Endodermal cell (in vitro differentiated cells): ENCODE measurements around the gene SGF29. TPM values are rescaled to one million over a fixed set of nuclear protein-coding genes. Genes with fewer than 3 reads are reported as not detected.

ENCODE experiments used
- DNase-seq: peaks from one replicate; pipeline ENCODE4 v3.0.0-alpha.2; 2017
- H3K27ac ChIP-seq: 2 replicates; pipeline ENCODE4 v1.5.1; 2013; ENCODE audit warnings: mild to moderate bottlenecking, low read depth, low read length, moderate library complexity
- H3K27me3 ChIP-seq: 2 replicates; pipeline ENCODE4 v1.6.1; 2013; ENCODE audit warnings: mild to moderate bottlenecking, low read length, moderate library complexity; ENCODE audit not compliant: insufficient read depth, control insufficient read depth, poor library complexity, severe bottlenecking
- H3K36me3 ChIP-seq: 2 replicates; pipeline ENCODE4 v1.7.0; 2013; ENCODE audit warnings: mild to moderate bottlenecking, low read length, moderate library complexity; ENCODE audit not compliant: control insufficient read depth, insufficient read depth
- H3K4me1 ChIP-seq: one replicate; pipeline ENCODE4 v1.7.0; 2013; ENCODE audit warnings: low read length; ENCODE audit not compliant: control insufficient read depth, insufficient read depth
- H3K4me3 ChIP-seq: 2 replicates; pipeline ENCODE4 v1.5.1; 2013; ENCODE audit warnings: mild to moderate bottlenecking, low read length, moderate library complexity
- H3K9ac ChIP-seq: 2 replicates; pipeline ENCODE4 v1.6.1; 2013; ENCODE audit warnings: mild to moderate bottlenecking, low read length, moderate library complexity; ENCODE audit not compliant: poor library complexity, severe bottlenecking; ENCODE audit errors: extremely low read depth
- H3K9me3 ChIP-seq: 2 replicates; pipeline ENCODE4 v1.6.1; 2013; ENCODE audit warnings: mild to moderate bottlenecking, low read length, moderate library complexity; ENCODE audit not compliant: control insufficient read depth
- H3K27ac Mint-ChIP-seq: 2 replicates; pipeline ENCODE4 v1.8.0; 2020; ENCODE audit warnings: mixed read lengths
- H3K27me3 Mint-ChIP-seq: 2 replicates; pipeline ENCODE4 v1.8.0; 2021; ENCODE audit warnings: mild to moderate bottlenecking, mixed read lengths; ENCODE audit not compliant: insufficient read depth
- H3K36me3 Mint-ChIP-seq: 2 replicates; pipeline ENCODE4 v1.8.0; 2020; ENCODE audit warnings: low read depth, mixed read lengths
- H3K4me1 Mint-ChIP-seq: 2 replicates; pipeline ENCODE4 v1.8.0; 2020; ENCODE audit warnings: mixed read lengths
- H3K4me3 Mint-ChIP-seq: 2 replicates; pipeline ENCODE4 v1.8.0; 2020; ENCODE audit warnings: mild to moderate bottlenecking, moderate library complexity, mixed read lengths
- H3K9me3 Mint-ChIP-seq: 2 replicates; pipeline ENCODE4 v1.8.0; 2020; ENCODE audit warnings: mild to moderate bottlenecking, mixed read lengths
- CTCF ChIP-seq: fragments of 200-600 bp; sonication (generic); conservative IDR thresholded peaks from 2 replicates; pipeline ENCODE4 v1.5.0; 2021; ENCODE audit warnings: antibody characterized with exemption, mild to moderate bottlenecking
- WGBS, 2 experiments: methylation state at CpG; one replicate each; pipeline versions ENCODE4 v1.1.5 to v1.1.7; 2013; ENCODE audit warnings: missing lambda C conversion rate in 2 of 2, mixed read lengths in 1 of 2; ENCODE audit not compliant: insufficient coverage in 1 of 2, insufficient read length in 1 of 2; 5-methylcytosine and 5-hydroxymethylcytosine counted together
- total RNA-seq, 2 donors: library from RNA; stranded (reverse); fragmentation: NEBNext Ultra II Directional in 1 of 2; extraction: Animal tissue kit (Norgen Biotek cat#: 25700) in 1 of 2; gene quantifications; 2 replicates in 1 of 2; 3 replicates in 1 of 2; pipeline ENCODE4 v1.2.1, GENCODE V29; 2021

Gene SGF29
- total RNA-seq, 2 donors from 2014 or later = 16.5 to 18.9 TPM

DNA sequence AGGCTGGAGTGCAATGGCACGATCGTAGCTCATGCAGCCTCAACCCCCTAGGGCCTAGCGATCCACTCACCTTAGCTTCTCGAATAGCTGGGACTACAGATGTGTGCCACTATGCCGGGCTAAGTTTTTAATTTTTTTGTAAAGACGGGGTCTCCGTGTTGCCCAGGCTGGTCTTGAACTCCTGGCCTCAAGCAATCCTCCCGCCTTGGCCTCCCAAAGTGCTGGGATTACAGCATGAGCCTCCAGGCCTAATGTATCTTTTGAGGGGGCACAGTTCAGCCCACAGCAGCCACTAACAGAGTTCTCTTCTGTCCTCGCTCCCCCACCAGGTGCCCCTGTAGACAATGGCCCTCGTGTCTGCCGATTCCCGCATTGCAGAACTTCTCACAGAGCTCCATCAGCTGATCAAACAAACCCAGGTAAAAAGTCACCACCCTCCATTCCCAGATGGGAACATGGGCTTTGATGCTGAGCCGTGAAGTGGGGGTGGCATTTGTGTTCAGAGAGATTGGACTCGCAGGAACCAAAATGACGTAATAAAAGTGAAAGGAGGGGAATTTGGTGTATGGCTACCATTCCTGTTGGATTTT lies 27.1 kb downstream of the SGF29 start:
- no peak for DNase-seq
- Histone ChIP-seq H3K9ac (no peak overlapping the region), H3K27me3 (no peaks in the 10 kb centered on the region), H3K27ac (no peak overlapping the region), H3K4me1 (no peaks in the 10 kb centered on the region), H3K9me3 (no peaks in the 10 kb centered on the region), H3K4me3 (no peak overlapping the region), H3K36me3 (peaks cover 13% of the 10 kb centered on the region)
- 93 to 99% methylated on average over 8 to 15 of the region's 15 CpGs for WGBS, 2 experiments
- H3K4me3 Mint-ChIP-seq = no peak overlapping the region
- no peaks in the 10 kb centered on the region for H3K9me3 Mint-ChIP-seq
- peaks cover 30% of the 10 kb centered on the region for H3K36me3 Mint-ChIP-seq
- TF ChIP-seq CTCF = no peak
- no peaks in the 10 kb centered on the region for H3K4me1 Mint-ChIP-seq
- no peaks in the 10 kb centered on the region for H3K27me3 Mint-ChIP-seq
- no peak overlapping the region for H3K27ac Mint-ChIP-seq

DNA sequence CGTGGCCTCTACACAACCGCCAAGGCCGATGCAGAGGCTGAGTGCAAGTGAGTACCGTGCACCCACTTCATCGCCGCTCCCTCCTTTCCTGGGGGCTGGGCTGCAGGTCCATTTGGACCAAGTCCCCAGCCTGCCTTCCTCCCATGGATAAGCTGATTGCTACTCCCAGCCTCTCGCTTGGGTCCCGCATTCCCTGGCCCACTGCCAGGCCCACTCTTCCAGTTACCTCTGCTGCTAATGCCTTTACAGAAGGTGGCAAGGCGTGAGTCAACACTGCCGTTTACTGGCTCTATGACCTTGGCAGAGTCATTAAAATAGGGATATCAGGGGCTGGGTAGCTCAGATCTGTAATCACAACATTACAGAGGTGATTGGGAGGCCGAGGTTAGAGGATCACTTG lies 32.0 kb downstream of the SGF29 start:
- H3K27ac ChIP-seq = no peak overlapping the region
- no peak overlapping the region for H3K4me3 Mint-ChIP-seq
- no peaks in the 10 kb centered on the region for H3K27me3 ChIP-seq
- H3K4me1 Mint-ChIP-seq = no peaks in the 10 kb centered on the region
- TF ChIP-seq CTCF = no peak
- no peak overlapping the region for H3K27ac Mint-ChIP-seq
- no peaks in the 10 kb centered on the region for H3K9me3 ChIP-seq
- H3K9ac ChIP-seq = no peak overlapping the region
- H3K9me3 Mint-ChIP-seq = no peaks in the 10 kb centered on the region
- H3K4me1 ChIP-seq = no peaks in the 10 kb centered on the region
- peaks cover 55% of the 10 kb centered on the region for H3K36me3 Mint-ChIP-seq
- DNase-seq = no peak
- H3K27me3 Mint-ChIP-seq = no peaks in the 10 kb centered on the region
- 96 to 97% methylated on average over 7 to 11 of the region's 11 CpGs for WGBS, 2 experiments
- peaks cover 20% of the 10 kb centered on the region for H3K36me3 ChIP-seq
- no peak overlapping the region for H3K4me3 ChIP-seq

GRCh38 chr16:28586466-28586865 lies 32.7 kb downstream of the SGF29 start:
- Histone ChIP-seq H3K4me1 (no peaks in the 10 kb centered on the region), H3K27me3 (no peaks in the 10 kb centered on the region), H3K9ac (no peak overlapping the region), H3K4me3 (no peak overlapping the region), H3K36me3 (peaks cover 20% of the 10 kb centered on the region), H3K9me3 (no peaks in the 10 kb centered on the region), H3K27ac (no peak overlapping the region)
- no peaks in the 10 kb centered on the region for H3K9me3 Mint-ChIP-seq
- no peaks in the 10 kb centered on the region for H3K27me3 Mint-ChIP-seq
- no peak for TF ChIP-seq CTCF
- H3K36me3 Mint-ChIP-seq = peaks cover 53% of the 10 kb centered on the region
- DNase-seq = no peak
- H3K27ac Mint-ChIP-seq = no peak overlapping the region
- no peak overlapping the region for H3K4me3 Mint-ChIP-seq
- WGBS, 2 experiments = 94 to 100% methylated on average over 3 of the region's 3 CpGs
- no peaks in the 10 kb centered on the region for H3K4me1 Mint-ChIP-seq
